Measurements from ENCODE around the gene THAP4. TPM values are rescaled to one million over a fixed set of nuclear protein-coding genes. Genes with fewer than 3 reads are reported as not detected.

The THAP4 gene
- total RNA-seq, 1 donor from 2014 or later = 46.1 TPM

- Histone ChIP-seq H3K27ac (no peak overlapping the region), H3K27me3 (no peaks in the 10 kb centered on the region), H3K36me3 (no peaks in the 10 kb centered on the region), H3K4me1 (peaks cover 29% of the 10 kb centered on the region), H3K9me3 (no peaks in the 10 kb centered on the region), H3K4me3 (no peak overlapping the region)
- intact Hi-C loops (cut with DNase I) = no loop called here
- no peak for TF ChIP-seq CTCF (IDR thresholded peaks at IDR 0.05)
- ATAC-seq (no peak), DNase-seq (no peak)
These were observed 83.0 kb downstream of the THAP4 start for GRCh38 chr2:241553981-241554380.

- intact Hi-C loops (cut with DNase I) = no loop called here
- DNase-seq (no peak), ATAC-seq (no peak)
- no peak for TF ChIP-seq CTCF (IDR thresholded peaks at IDR 0.05)
- no peaks in the 10 kb centered on the region for H3K9me3 ChIP-seq
- no peak overlapping the region for H3K27ac ChIP-seq
- peaks cover 30% of the 10 kb centered on the region for H3K4me1 ChIP-seq
- H3K4me3 ChIP-seq = no peak overlapping the region
- H3K36me3 ChIP-seq = no peaks in the 10 kb centered on the region
- H3K27me3 ChIP-seq = no peaks in the 10 kb centered on the region
These were observed 83.5 kb downstream of the THAP4 start for GRCh38 chr2:241553512-241553830.

GRCh38 chr2:241551998-241552737, 84.8 kb downstream of the THAP4 start:
- no peak overlapping the region for H3K27ac ChIP-seq
- DNase-seq = no peak
- intact Hi-C loops (cut with DNase I) = no loop called here
- no peaks in the 10 kb centered on the region for H3K27me3 ChIP-seq
- H3K9me3 ChIP-seq = no peaks in the 10 kb centered on the region
- peaks cover 35% of the 10 kb centered on the region for H3K4me1 ChIP-seq
- ATAC-seq = peak; percentile 44
- H3K4me3 ChIP-seq = peak overlapping the region; percentile 30
- TF ChIP-seq CTCF (IDR thresholded peaks at IDR 0.05) = no peak
- no peaks in the 10 kb centered on the region for H3K36me3 ChIP-seq

GRCh38 chr2:241551599-241551997, 85.4 kb downstream of the THAP4 start:
- H3K27me3 ChIP-seq = no peaks in the 10 kb centered on the region
- ATAC-seq (no peak), DNase-seq (no peak)
- no peaks in the 10 kb centered on the region for H3K9me3 ChIP-seq
- no peak overlapping the region for H3K27ac ChIP-seq
- intact Hi-C loops (cut with DNase I) = no loop called here
- H3K4me3 ChIP-seq = peak overlapping the region; percentile 30
- H3K4me1 ChIP-seq = peaks cover 37% of the 10 kb centered on the region
- H3K36me3 ChIP-seq = no peaks in the 10 kb centered on the region
- TF ChIP-seq CTCF (IDR thresholded peaks at IDR 0.05) = no peak

- no peaks in the 10 kb centered on the region for H3K27me3 ChIP-seq
- TF ChIP-seq CTCF (IDR thresholded peaks at IDR 0.05) = no peak
- H3K4me1 ChIP-seq = peaks cover 37% of the 10 kb centered on the region
- no peak for DNase-seq
- intact Hi-C loops (cut with DNase I) = no loop called here
- no peaks in the 10 kb centered on the region for H3K9me3 ChIP-seq
- peak; percentile 1 for ATAC-seq
- H3K27ac ChIP-seq = peak overlapping the region; percentile 42
- peak overlapping the region; percentile 30 for H3K4me3 ChIP-seq
- H3K36me3 ChIP-seq = no peaks in the 10 kb centered on the region
These were observed 86.1 kb downstream of the THAP4 start for GRCh38 chr2:241550616-241551580.
